ENCODE results near the gene ATP2A3.

GRCh38 chr17:3889325-3890012 lies 74.8 kb downstream of the ATP2A3 start:
- TF ChIP-seq CTCF (IDR thresholded peaks at IDR 0.05) = no peak
- no peak for TF ChIP-seq POLR2A (IDR thresholded peaks at IDR 0.05)
